ENCODE data around the gene ZNF474.

ZNF474 gene

DNA sequence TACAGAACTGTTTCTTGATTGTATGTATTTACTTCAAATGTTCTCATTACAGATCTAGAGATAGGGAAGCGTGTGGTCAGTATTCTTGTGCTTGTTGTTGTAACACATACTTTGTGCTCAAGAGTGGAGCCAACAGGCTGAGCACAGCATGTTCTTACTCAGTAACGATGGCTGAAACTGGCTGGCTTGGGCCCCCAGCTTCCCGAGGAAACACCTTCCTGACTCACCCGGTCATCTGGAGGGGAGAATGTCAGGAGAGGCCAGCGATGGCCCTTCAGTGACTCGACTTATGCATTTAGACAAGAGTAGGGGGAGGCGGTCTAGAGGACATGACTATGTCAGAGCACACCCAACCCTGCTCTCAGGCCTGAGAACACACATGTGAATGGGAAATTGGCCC lies 25.6 kb downstream of the ZNF474 start:
- H3K9me3 ChIP-seq (replicated peaks in 1 of 2; ENCODE audit: control insufficient read depth in 2 of 2, insufficient read depth in 1 of 2, low read depth in 1 of 2, low read length in 2 of 2), result no peaks in the 10 kb centered on the region
- H3K4ac ChIP-seq (ENCODE audit: low read length), result no peak overlapping the region
- H2BK5ac ChIP-seq (ENCODE audit: low read length), result no peak overlapping the region
- no peak overlapping the region for H2BK12ac ChIP-seq (ENCODE audit: low read length)
- peak overlapping the region; percentile 1 for H3K18ac ChIP-seq (ENCODE audit: low read length)
- H3K79me1 ChIP-seq (ENCODE audit: low read depth, low read length), result no peaks in the 10 kb centered on the region
- no peak overlapping the region for H2BK15ac ChIP-seq (ENCODE audit: low read length)
- H3K14ac ChIP-seq (ENCODE audit: low read length), result no peak overlapping the region
- no peak for DNase-seq (ENCODE audit: low spot score)
- no peak overlapping the region for H3K4me3 ChIP-seq (ENCODE audit: low read length in 2 of 2)
- no peak overlapping the region for H3K27ac ChIP-seq (replicated peaks; ENCODE audit: low read length)
- H4K8ac ChIP-seq (ENCODE audit: low read depth, low read length), result no peak overlapping the region
- no peak overlapping the region for H3K9ac ChIP-seq (ENCODE audit: low read depth, low read length, poor library complexity)
- no peak overlapping the region for H4K91ac ChIP-seq (ENCODE audit: low read depth, low read length, poor library complexity)
- H3K27me3 ChIP-seq (ENCODE audit: control insufficient read depth in 3 of 3, insufficient read depth in 3 of 3, low read depth in 1 of 3, low read length in 3 of 3), result no peaks in the 10 kb centered on the region
- H2AK5ac ChIP-seq (ENCODE audit: low read depth, low read length), result no peak overlapping the region
- WGBS, 2 donors (ENCODE audit: extremely low coverage in 2 of 2, insufficient read length in 2 of 2, insufficient replicate concordance in 1 of 2), result no CpG with 5 or more reads among the region's 7 CpGs
- no peak overlapping the region for H2BK120ac ChIP-seq (ENCODE audit: low read depth, low read length)
- H3K23ac ChIP-seq (ENCODE audit: low read depth, low read length, poor library complexity), result no peak overlapping the region
- H3K4me1 ChIP-seq (ENCODE audit: control insufficient read depth in 2 of 2, insufficient read depth in 1 of 2, low read depth in 1 of 2, low read length in 2 of 2), result peaks cover 0 to 4% of the 10 kb centered on the region in 2 donors
- no peak overlapping the region for H3K4me2 ChIP-seq (ENCODE audit: insufficient read depth, low read length, poor library complexity, severe bottlenecking)
- peak overlapping the region; percentile 27 for H2AFZ ChIP-seq (ENCODE audit: low read length)
- no peaks in the 10 kb centered on the region for H3K36me3 ChIP-seq (replicated peaks in 1 of 2; ENCODE audit: control insufficient read depth in 2 of 2, insufficient read depth in 2 of 2, low read length in 2 of 2)

GRCh38 chr5:122155546-122155945 lies 26.2 kb downstream of the ZNF474 start:
- H3K27me3 ChIP-seq (ENCODE audit: control insufficient read depth in 3 of 3, insufficient read depth in 3 of 3, low read depth in 1 of 3, low read length in 3 of 3), result no peaks in the 10 kb centered on the region
- H2BK5ac ChIP-seq (ENCODE audit: low read length), result no peak overlapping the region
- no peaks in the 10 kb centered on the region for H3K9me3 ChIP-seq (replicated peaks in 1 of 2; ENCODE audit: control insufficient read depth in 2 of 2, insufficient read depth in 1 of 2, low read depth in 1 of 2, low read length in 2 of 2)

GRCh38 chr5:122156724-122157325 lies 27.5 kb downstream of the ZNF474 start:
- Histone ChIP-seq H2BK15ac (ENCODE audit: low read length) (no peak overlapping the region), H3K14ac (ENCODE audit: low read length) (no peak overlapping the region), H3K36me3 (replicated peaks in 1 of 2; ENCODE audit: control insufficient read depth in 2 of 2, insufficient read depth in 2 of 2, low read length in 2 of 2) (no peaks in the 10 kb centered on the region), H2BK120ac (ENCODE audit: low read depth, low read length) (no peak overlapping the region), H3K9ac (ENCODE audit: low read depth, low read length, poor library complexity) (no peak overlapping the region), H2AK5ac (ENCODE audit: low read depth, low read length) (no peak overlapping the region), H3K27me3 (ENCODE audit: control insufficient read depth in 3 of 3, insufficient read depth in 3 of 3, low read depth in 1 of 3, low read length in 3 of 3) (no peaks in the 10 kb centered on the region), H2BK5ac (ENCODE audit: low read length) (no peak overlapping the region), H2BK12ac (ENCODE audit: low read length) (no peak overlapping the region), H3K23ac (ENCODE audit: low read depth, low read length, poor library complexity) (no peak overlapping the region), H3K4ac (ENCODE audit: low read length) (no peak overlapping the region), H4K8ac (ENCODE audit: low read depth, low read length) (no peak overlapping the region), H3K9me3 (replicated peaks in 1 of 2; ENCODE audit: control insufficient read depth in 2 of 2, insufficient read depth in 1 of 2, low read depth in 1 of 2, low read length in 2 of 2) (no peaks in the 10 kb centered on the region), H3K4me1 (ENCODE audit: control insufficient read depth in 2 of 2, insufficient read depth in 1 of 2, low read depth in 1 of 2, low read length in 2 of 2) (peaks cover 0 to 4% of the 10 kb centered on the region in 2 donors), H4K91ac (ENCODE audit: low read depth, low read length, poor library complexity) (no peak overlapping the region), H3K4me2 (ENCODE audit: insufficient read depth, low read length, poor library complexity, severe bottlenecking) (no peak overlapping the region), H3K79me1 (ENCODE audit: low read depth, low read length) (no peaks in the 10 kb centered on the region), H3K4me3 (ENCODE audit: low read length in 2 of 2) (no peak overlapping the region), H2AFZ (ENCODE audit: low read length) (no peak overlapping the region), H3K18ac (ENCODE audit: low read length) (no peak overlapping the region), H3K27ac (replicated peaks; ENCODE audit: low read length) (no peak overlapping the region)
- DNase-seq (ENCODE audit: low spot score), result no peak
- WGBS, 2 donors (ENCODE audit: extremely low coverage in 2 of 2, insufficient read length in 2 of 2, insufficient replicate concordance in 1 of 2), result no CpG with 5 or more reads among the region's 1 CpG

More at GRCh38 chr5:122155546-122155945, 26.2 kb downstream of the ZNF474 start:
- H2AK5ac ChIP-seq (ENCODE audit: low read depth, low read length), result no peak overlapping the region
- H3K4me2 ChIP-seq (ENCODE audit: insufficient read depth, low read length, poor library complexity, severe bottlenecking), result no peak overlapping the region
- H2AFZ ChIP-seq (ENCODE audit: low read length), result no peak overlapping the region
- DNase-seq (ENCODE audit: low spot score), result no peak
- no peak overlapping the region for H3K9ac ChIP-seq (ENCODE audit: low read depth, low read length, poor library complexity)
- H3K23ac ChIP-seq (ENCODE audit: low read depth, low read length, poor library complexity), result no peak overlapping the region
- H3K4me1 ChIP-seq (ENCODE audit: control insufficient read depth in 2 of 2, insufficient read depth in 1 of 2, low read depth in 1 of 2, low read length in 2 of 2), result peaks cover 0 to 4% of the 10 kb centered on the region in 2 donors
- H2BK12ac ChIP-seq (ENCODE audit: low read length), result no peak overlapping the region
- H3K4ac ChIP-seq (ENCODE audit: low read length), result no peak overlapping the region
- no peak overlapping the region for H3K4me3 ChIP-seq (ENCODE audit: low read length in 2 of 2)
- H2BK120ac ChIP-seq (ENCODE audit: low read depth, low read length), result no peak overlapping the region
- H2BK15ac ChIP-seq (ENCODE audit: low read length), result no peak overlapping the region
- no peak overlapping the region for H3K14ac ChIP-seq (ENCODE audit: low read length)
- H4K8ac ChIP-seq (ENCODE audit: low read depth, low read length), result no peak overlapping the region
- no peak overlapping the region for H3K18ac ChIP-seq (ENCODE audit: low read length)
- no peaks in the 10 kb centered on the region for H3K36me3 ChIP-seq (replicated peaks in 1 of 2; ENCODE audit: control insufficient read depth in 2 of 2, insufficient read depth in 2 of 2, low read length in 2 of 2)
- H3K27ac ChIP-seq (replicated peaks; ENCODE audit: low read length), result no peak overlapping the region
- WGBS, 2 donors (ENCODE audit: extremely low coverage in 2 of 2, insufficient read length in 2 of 2, insufficient replicate concordance in 1 of 2), result no CpG with 5 or more reads among the region's 3 CpGs
- no peaks in the 10 kb centered on the region for H3K79me1 ChIP-seq (ENCODE audit: low read depth, low read length)
- H4K91ac ChIP-seq (ENCODE audit: low read depth, low read length, poor library complexity), result no peak overlapping the region

DNA sequence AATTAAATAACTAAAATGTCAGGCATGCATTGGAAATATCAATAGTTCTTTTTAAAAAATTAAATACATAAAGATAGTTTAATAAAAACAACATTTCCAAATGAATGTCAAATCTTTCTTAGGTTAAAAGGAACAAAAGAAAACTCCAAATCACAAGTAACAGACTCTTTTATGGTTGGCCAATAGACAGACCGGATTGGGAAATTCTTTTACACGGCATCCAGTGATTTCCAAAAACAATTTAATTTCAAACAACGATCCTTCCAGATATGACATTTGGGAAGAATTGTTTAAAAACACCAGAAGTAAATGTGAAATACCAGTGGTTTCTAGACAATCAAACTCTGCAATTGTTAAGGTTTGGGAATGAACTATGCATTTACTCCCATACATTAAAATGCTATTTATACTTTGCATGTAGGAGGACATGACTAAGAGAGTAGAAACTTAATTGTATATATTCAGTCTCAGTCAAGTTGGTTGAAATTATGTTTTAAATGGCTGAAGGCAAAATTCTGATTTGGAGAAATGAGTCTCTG lies 32.8 kb downstream of the ZNF474 start:
- H2AK5ac ChIP-seq (ENCODE audit: low read depth, low read length), result no peak overlapping the region
- H2BK12ac ChIP-seq (ENCODE audit: low read length), result no peak overlapping the region
- no peaks in the 10 kb centered on the region for H3K79me1 ChIP-seq (ENCODE audit: low read depth, low read length)
- DNase-seq (ENCODE audit: low spot score), result no peak
- no peak overlapping the region for H3K23ac ChIP-seq (ENCODE audit: low read depth, low read length, poor library complexity)
- no peak overlapping the region for H3K4me2 ChIP-seq (ENCODE audit: insufficient read depth, low read length, poor library complexity, severe bottlenecking)
- no peak overlapping the region for H4K91ac ChIP-seq (ENCODE audit: low read depth, low read length, poor library complexity)
- no peak overlapping the region for H2BK120ac ChIP-seq (ENCODE audit: low read depth, low read length)
- no peak overlapping the region for H2BK15ac ChIP-seq (ENCODE audit: low read length)
- no peak overlapping the region for H3K27ac ChIP-seq (replicated peaks; ENCODE audit: low read length)
- no peaks in the 10 kb centered on the region for H3K36me3 ChIP-seq (replicated peaks in 1 of 2; ENCODE audit: control insufficient read depth in 2 of 2, insufficient read depth in 2 of 2, low read length in 2 of 2)
- no peaks in the 10 kb centered on the region for H3K9me3 ChIP-seq (replicated peaks in 1 of 2; ENCODE audit: control insufficient read depth in 2 of 2, insufficient read depth in 1 of 2, low read depth in 1 of 2, low read length in 2 of 2)
- no peak overlapping the region for H2AFZ ChIP-seq (ENCODE audit: low read length)
- no peak overlapping the region for H3K4ac ChIP-seq (ENCODE audit: low read length)
- WGBS, 2 donors (ENCODE audit: extremely low coverage in 2 of 2, insufficient read length in 2 of 2, insufficient replicate concordance in 1 of 2), result no CpG with 5 or more reads among the region's 3 CpGs
- no peak overlapping the region for H3K18ac ChIP-seq (ENCODE audit: low read length)
- no peak overlapping the region for H3K14ac ChIP-seq (ENCODE audit: low read length)
- H3K27me3 ChIP-seq (ENCODE audit: control insufficient read depth in 3 of 3, insufficient read depth in 3 of 3, low read depth in 1 of 3, low read length in 3 of 3), result peaks cover 0 to 3% (median 0%) of the 10 kb centered on the region in 3 experiments
- H4K8ac ChIP-seq (ENCODE audit: low read depth, low read length), result no peak overlapping the region
- H3K9ac ChIP-seq (ENCODE audit: low read depth, low read length, poor library complexity), result no peak overlapping the region
- H3K4me3 ChIP-seq (ENCODE audit: low read length in 2 of 2), result no peak overlapping the region
- peaks cover 3 to 6% of the 10 kb centered on the region in 2 donors for H3K4me1 ChIP-seq (ENCODE audit: control insufficient read depth in 2 of 2, insufficient read depth in 1 of 2, low read depth in 1 of 2, low read length in 2 of 2)
- H2BK5ac ChIP-seq (ENCODE audit: low read length), result no peak overlapping the region

All from neuronal stem cell (in vitro differentiated cells).